Spleen (tissue), 7 donors: ENCODE data around the gene RAVER2.
"Not testable (repeated sequence)": the region's sequence is repeated elsewhere in the genome, so short reads cannot be mapped to it uniquely, and the experiment has no call there.

ENCODE experiments used
- POLR2A ChIP-seq, 3 donors: fragments of 450-650 bp; IDR thresholded peaks; one replicate each; pipeline ENCODE4 v1.5.1; 2017; ENCODE audit warnings: antibody characterized with exemption in 3 of 3, mild to moderate bottlenecking in 1 of 3
- POLR2AphosphoS5 ChIP-seq, 3 donors: sonication (generic); formaldehyde crosslinking; IDR thresholded peaks; one replicate each; pipeline ENCODE4 v1.5.1; 2017; ENCODE audit warnings: antibody characterized with exemption in 3 of 3
- TF ChIP-seq, protein P1 (sequence below), 11 experiments: fragments of 200-600 bp in 7 of 11; fragments of 450-650 bp in 4 of 11; sonication (generic) in 4 of 11; IDR thresholded peaks in 8 of 11; conservative IDR thresholded peaks in 3 of 11; 1 replicate in 7 of 11; 2 replicates in 4 of 11; pipeline versions ENCODE4 v1.4.0 to v1.8.0; 2016 to 2021; ENCODE audit warnings: antibody characterized with exemption in 11 of 11, inconsistent platforms in 4 of 11, mild to moderate bottlenecking in 1 of 11
- donor health status: DM: no; HTN: no; CAD: no; lungs with moderate emphysema.
- donor health status: DM: no; HTN: no; CAD: no.
- donor health status: DM: no; HTN: no; CAD: no.

GRCh38 chr1:64740687-64741086 is 4.2 kb upstream of the RAVER2 start:
- TF ChIP-seq, protein P1, sequence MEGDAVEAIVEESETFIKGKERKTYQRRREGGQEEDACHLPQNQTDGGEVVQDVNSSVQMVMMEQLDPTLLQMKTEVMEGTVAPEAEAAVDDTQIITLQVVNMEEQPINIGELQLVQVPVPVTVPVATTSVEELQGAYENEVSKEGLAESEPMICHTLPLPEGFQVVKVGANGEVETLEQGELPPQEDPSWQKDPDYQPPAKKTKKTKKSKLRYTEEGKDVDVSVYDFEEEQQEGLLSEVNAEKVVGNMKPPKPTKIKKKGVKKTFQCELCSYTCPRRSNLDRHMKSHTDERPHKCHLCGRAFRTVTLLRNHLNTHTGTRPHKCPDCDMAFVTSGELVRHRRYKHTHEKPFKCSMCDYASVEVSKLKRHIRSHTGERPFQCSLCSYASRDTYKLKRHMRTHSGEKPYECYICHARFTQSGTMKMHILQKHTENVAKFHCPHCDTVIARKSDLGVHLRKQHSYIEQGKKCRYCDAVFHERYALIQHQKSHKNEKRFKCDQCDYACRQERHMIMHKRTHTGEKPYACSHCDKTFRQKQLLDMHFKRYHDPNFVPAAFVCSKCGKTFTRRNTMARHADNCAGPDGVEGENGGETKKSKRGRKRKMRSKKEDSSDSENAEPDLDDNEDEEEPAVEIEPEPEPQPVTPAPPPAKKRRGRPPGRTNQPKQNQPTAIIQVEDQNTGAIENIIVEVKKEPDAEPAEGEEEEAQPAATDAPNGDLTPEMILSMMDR (IDR thresholded peaks at IDR 0.05 in 8 of 11, conservative IDR thresholded peaks at IDR 0.05 in 3 of 11): not testable (repeated sequence)
- not testable (repeated sequence) for TF ChIP-seq POLR2A, POLR2AphosphoS5 (IDR thresholded peaks at IDR 0.05)
